Measurements from ENCODE around the gene WDR37.

The WDR37 gene

GRCh38 chr10:1054684-1055083, 1.5 kb upstream of the WDR37 start (continued):
- TF ChIP-seq SP2 (tag by site-specific recombination; IDR thresholded peaks at IDR 0.05) = 0 out of 2 replicates have a peak, but pooled peaks have one; percentile 29
- no peak for TF ChIP-seq ZNF555 (tag by site-specific recombination; conservative IDR thresholded peaks at IDR 0.05)
- peak; percentile 77 for TF ChIP-seq TSHZ1 (tag by site-specific recombination; IDR thresholded peaks at IDR 0.05; ENCODE audit: borderline replicate concordance)
- TF ChIP-seq ZNF394 (tag by site-specific recombination; IDR thresholded peaks at IDR 0.05; ENCODE audit: borderline replicate concordance) = peak; percentile 89; the same call in 1 of the 2 replicates
- no peak for TF ChIP-seq ZNF132 (tag by site-specific recombination; IDR thresholded peaks at IDR 0.05; ENCODE audit: borderline replicate concordance)
- peak; percentile 81 for TF ChIP-seq ZNF366 (tag by site-specific recombination; conservative IDR thresholded peaks at IDR 0.05)
- peak; percentile 64 for TF ChIP-seq KLF10 (tag by site-specific recombination; IDR thresholded peaks at IDR 0.05)
- no peak for TF ChIP-seq ZNF398 (tag by site-specific recombination; IDR thresholded peaks at IDR 0.05)
- TF ChIP-seq KLF17 (tag by site-specific recombination; IDR thresholded peaks at IDR 0.05) = peak; percentile 31; the same call in 1 of the 2 replicates
- TF ChIP-seq ZNF155 (tag by site-specific recombination; IDR thresholded peaks at IDR 0.05) = no peak
- TF ChIP-seq ZNF433 (tag by site-specific recombination; IDR thresholded peaks at IDR 0.05; ENCODE audit: low read depth) = no peak
- peak; percentile 64; the same call in 1 of the 2 replicates for TF ChIP-seq BCL11A (tag by site-specific recombination; IDR thresholded peaks at IDR 0.05; ENCODE audit: low read depth)
- peak; percentile 67 for TF ChIP-seq PRDM10 (tag by site-specific recombination; IDR thresholded peaks at IDR 0.05)
- TF ChIP-seq ZFP37 (tag by site-specific recombination; IDR thresholded peaks at IDR 0.05) = peak; percentile 37; the same call in 1 of the 2 replicates
- TF ChIP-seq ZNF843 (tag by site-specific recombination; IDR thresholded peaks at IDR 0.05) = peak; percentile 72
- TF ChIP-seq ZBTB21 (tag by site-specific recombination; IDR thresholded peaks at IDR 0.05) = peak; percentile 94
- peak; percentile 32; the same call in 1 of the 2 replicates for TF ChIP-seq ZNF558 (tag by site-specific recombination; IDR thresholded peaks at IDR 0.05)
- TF ChIP-seq IKZF3 (tag by site-specific recombination; IDR thresholded peaks at IDR 0.05) = peak; percentile 70
- peak; percentile 56 for TF ChIP-seq ZNF324 (tag by site-specific recombination; IDR thresholded peaks at IDR 0.05)
- peak; percentile 23 for TF ChIP-seq ZBTB26 (tag by site-specific recombination; optimal IDR thresholded peaks at IDR 0.05)
- peak; percentile 59; the same call in 1 of the 2 replicates for TF ChIP-seq ZBTB44 (tag by site-specific recombination; IDR thresholded peaks at IDR 0.05)
- 0 out of 2 replicates have a peak, but pooled peaks have one; percentile 17 for TF ChIP-seq ZNF335 (tag by site-specific recombination; conservative IDR thresholded peaks at IDR 0.05)
- no peak for TF ChIP-seq HOXC10 (CRISPR knock-in tag; IDR thresholded peaks at IDR 0.05)
- no peak for TF ChIP-seq ZNF184 (tag by site-specific recombination; IDR thresholded peaks at IDR 0.05)
- 0 out of 2 replicates have a peak, but pooled peaks have one; percentile 46 for TF ChIP-seq ZNF561 (tag by site-specific recombination; IDR thresholded peaks at IDR 0.05; ENCODE audit: borderline replicate concordance)
- TF ChIP-seq SP7 (tag by site-specific recombination; IDR thresholded peaks at IDR 0.05) = peak; percentile 67
- peak; percentile 99 for TF ChIP-seq ZNF629 (tag by site-specific recombination; IDR thresholded peaks at IDR 0.05)
- peak; percentile 59; the same call in 1 of the 2 replicates for TF ChIP-seq ZSCAN23 (tag by site-specific recombination; IDR thresholded peaks at IDR 0.05)

Measured in HEK293 (cell line).